Panc1 (cell line): ENCODE measurements around the gene TMEM51.

ENCODE experiments used
- CTCF ChIP-seq: fragments of 450-650 bp; IDR thresholded peaks from 2 replicates; pipeline ENCODE4 v1.5.1; 2017; ENCODE audit warnings: mild to moderate bottlenecking
- POLR2AphosphoS5 ChIP-seq: IDR thresholded peaks from 2 replicates; pipeline ENCODE4 v1.6.1; 2012; ENCODE audit warnings: mild to moderate bottlenecking, low read depth, low read length, moderate library complexity
- REST ChIP-seq, 2 experiments: IDR thresholded peaks; 2 replicates each; pipeline ENCODE4 v1.6.1; 2011 to 2012; ENCODE audit warnings: low read depth in 2 of 2, control low read depth in 1 of 2, low read length in 1 of 2, mild to moderate bottlenecking in 1 of 2, moderate library complexity in 1 of 2; ENCODE audit not compliant: insufficient read depth in 1 of 2
- SIN3A ChIP-seq: IDR thresholded peaks from 2 replicates; pipeline ENCODE4 v1.6.1; 2012; ENCODE audit warnings: low read depth, mild to moderate bottlenecking, low read length, moderate library complexity, borderline replicate concordance; ENCODE audit not compliant: insufficient read depth
- TCF7L2 ChIP-seq: IDR thresholded peaks from 2 replicates; pipeline ENCODE4 v1.6.1; 2011; ENCODE audit warnings: mild to moderate bottlenecking, low read depth, low read length, inconsistent platforms

- no peak for TF ChIP-seq SIN3A
- TF ChIP-seq CTCF = no peak
- TF ChIP-seq POLR2AphosphoS5 = no peak
- TF ChIP-seq REST (IDR thresholded peaks at IDR 0.05; ENCODE audit: insufficient read depth in 1 of 2, low read depth in 2 of 2, low read length in 1 of 2) = no peak
- TF ChIP-seq TCF7L2 = no peak
Observed at GRCh38 chr1:15245593-15246360, 92.2 kb downstream of the TMEM51 start.
